CD4-positive, alpha-beta T cell (primary cell): ENCODE data around the gene MAMLD1. TPM values are rescaled to one million over a fixed set of nuclear protein-coding genes. Genes with fewer than 3 reads are reported as not detected.

Experiments used
- ATAC-seq: fragments of 200-7000 bp; cut with Tn5 transposase; one replicate; pipeline ENCODE4 v1.10.0; 2022; ENCODE audit warnings: mild to moderate bottlenecking; ENCODE audit not compliant: poor library complexity
- CTCF ChIA-PET: fragments of 350-600 bp; sonication (Branson Sonifier 250); formaldehyde crosslinking; loops from one replicate; lab custom pipeline; 2021; ENCODE audit warnings: antibody characterized with exemption, inconsistent platforms; lab: Charles Lee
- POLR2A ChIA-PET: fragments of 350-600 bp; sonication (Branson Sonifier 250); formaldehyde crosslinking; loops from one replicate; lab custom pipeline; 2021; ENCODE audit warnings: antibody characterized with exemption, inconsistent platforms; lab: Charles Lee
- DNase-seq, 14 experiments: peaks; one replicate each; pipeline ENCODE4 v3.0.0-alpha.2; 2013 to 2020; ENCODE audit warnings: mixed read lengths in 2 of 14
- H3K27ac ChIP-seq, 2 donors: one replicate each; pipeline versions ENCODE4 v1.5.1 to v1.7.0; 2013; ENCODE audit warnings: low read length in 2 of 2, low read depth in 1 of 2, mild to moderate bottlenecking in 1 of 2
- H3K27me3 ChIP-seq, 2 experiments: 1 replicate in 1 of 2; 2 replicates in 1 of 2; pipeline versions ENCODE4 v1.6.1 to v1.7.0; 2013; ENCODE audit warnings: low read length in 2 of 2, control low read depth in 1 of 2, mild to moderate bottlenecking in 1 of 2, moderate library complexity in 1 of 2; ENCODE audit not compliant: insufficient read depth in 2 of 2, control insufficient read depth in 1 of 2
- H3K36me3 ChIP-seq: one replicate; pipeline ENCODE4 v1.6.1; 2013; ENCODE audit warnings: low read length, control low read depth; ENCODE audit not compliant: insufficient read depth
- H3K4me1 ChIP-seq: one replicate; pipeline ENCODE4 v1.6.1; 2013; ENCODE audit warnings: low read length, control low read depth; ENCODE audit not compliant: insufficient read depth
- H3K4me3 ChIP-seq: one replicate; pipeline ENCODE4 v1.5.1; 2013; ENCODE audit warnings: mild to moderate bottlenecking, low read length, moderate library complexity
- H3K9me3 ChIP-seq, 2 experiments: 1 replicate in 1 of 2; 2 replicates in 1 of 2; pipeline versions ENCODE4 v1.6.1 to v1.7.0; 2013; ENCODE audit warnings: low read length in 2 of 2, mild to moderate bottlenecking in 2 of 2, control low read depth in 1 of 2, moderate library complexity in 1 of 2; ENCODE audit not compliant: control insufficient read depth in 1 of 2, insufficient read depth in 1 of 2
- H3K27ac Mint-ChIP-seq: one replicate; pipeline ENCODE4 v1.8.0; 2020; ENCODE audit warnings: mixed read lengths
- H3K27me3 Mint-ChIP-seq: one replicate; pipeline ENCODE4 v1.8.0; 2021; ENCODE audit warnings: mixed read lengths
- H3K36me3 Mint-ChIP-seq: one replicate; pipeline ENCODE4 v1.8.0; 2021; ENCODE audit warnings: low read depth, mixed read lengths
- H3K4me1 Mint-ChIP-seq: one replicate; pipeline ENCODE4 v1.8.0; 2021; ENCODE audit warnings: low read depth, mixed read lengths
- H3K4me3 Mint-ChIP-seq: one replicate; pipeline ENCODE4 v1.8.0; 2020; ENCODE audit warnings: mild to moderate bottlenecking, mixed read lengths
- H3K9me3 Mint-ChIP-seq: one replicate; pipeline ENCODE4 v1.8.0; 2020; ENCODE audit warnings: mixed read lengths
- intact Hi-C, 2 experiments: fragments of 100-400 bp; cut with DNase I in 1 of 2; cut with micrococcal nuclease in 1 of 2; formaldehyde crosslinking; loops; one replicate each; pipeline versions ENCODE4 v1.15.1 to v1.9.0; 2023 to 2025; cut with DNase I, micrococcal nuclease
- total RNA-seq, 174 experiments: library from RNA in 2 of 174; stranded (reverse) in 2 of 174; gene quantifications; one replicate each; pipeline ENCODE4 v1.2.3 and lab custom pipeline; 2021 to 2026
- TF ChIP-seq, protein P1 (sequence below): fragments of 200-600 bp; IDR thresholded peaks from one replicate; pipeline ENCODE4 v1.8.0; 2022; ENCODE audit warnings: antibody characterized with exemption, mild to moderate bottlenecking

The MAMLD1 gene
- total RNA-seq, 2 experiments from 2014 or later = 0.45 to 0.96 TPM

DNA sequence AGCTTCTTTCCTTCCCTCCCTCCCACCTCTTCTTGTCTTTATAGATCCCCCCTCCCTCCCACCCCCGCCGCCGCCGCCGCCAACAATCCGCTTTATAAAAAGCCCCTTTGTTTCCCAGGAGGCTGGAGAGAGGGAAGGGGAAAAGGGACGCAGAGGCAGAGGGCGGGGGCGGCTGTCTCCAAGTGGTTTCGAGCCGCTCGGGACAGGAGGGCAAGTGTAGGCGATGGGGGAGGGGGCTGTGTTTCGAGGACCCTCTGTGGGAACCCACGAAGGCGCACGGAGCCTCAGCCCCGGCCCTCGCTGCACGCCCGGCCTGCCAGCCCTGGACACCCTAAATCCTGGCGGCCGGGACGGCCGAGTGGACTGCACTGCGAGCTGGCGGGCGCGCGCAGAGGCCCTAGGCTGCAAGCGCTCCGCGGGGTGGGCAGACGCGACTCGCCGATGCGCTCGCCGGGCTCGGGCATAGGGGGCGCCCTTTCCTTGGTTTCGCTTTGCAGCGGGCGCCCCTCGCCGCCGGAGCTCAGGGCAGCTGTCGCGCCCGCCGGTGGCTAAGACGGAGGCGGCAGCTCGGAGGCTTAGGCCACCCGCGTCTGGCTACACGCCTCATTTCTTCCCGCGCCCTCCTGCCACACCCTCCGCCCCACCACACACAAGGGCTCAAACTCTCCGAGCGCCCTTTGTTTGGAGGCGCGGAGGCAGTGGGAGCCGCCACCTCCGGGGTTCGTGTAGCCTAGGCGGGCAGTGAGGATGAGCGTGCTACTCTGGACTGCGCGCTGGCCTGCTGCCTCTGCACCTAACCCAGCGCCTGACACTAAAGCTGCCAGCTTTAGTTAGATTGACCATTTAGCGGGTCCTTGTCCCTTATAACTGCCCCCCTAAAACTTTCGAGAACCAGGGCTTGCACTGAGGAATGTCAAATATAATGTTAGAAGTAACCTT is 2.2 kb downstream of the MAMLD1 start:
- Histone ChIP-seq H3K36me3 (no peaks in the 10 kb centered on the region), H3K4me1 (peaks cover 42% of the 10 kb centered on the region), H3K9me3 (no peaks in the 10 kb centered on the region), H3K4me3 (peak overlapping the region; percentile 67), H3K27ac (no peak overlapping the region), H3K27me3 (peaks cover 4 to 14% of the 10 kb centered on the region in 2 experiments)
- POLR2A ChIA-PET = interaction anchor here (0.7 to 1.7 kb wide), 2 partner anchors 45 to 156 kb away, joined by 3 to 6 read pairs; no protein-coding TSS in a partner anchor
- Mint-ChIP-seq H3K4me3 (peak overlapping the region; percentile 91), H3K36me3 (no peaks in the 10 kb centered on the region), H3K27me3 (peaks cover 19% of the 10 kb centered on the region), H3K27ac (peak overlapping the region; percentile 58), H3K4me1 (peaks cover 29% of the 10 kb centered on the region), H3K9me3 (no peaks in the 10 kb centered on the region)
- TF ChIP-seq, protein P1, sequence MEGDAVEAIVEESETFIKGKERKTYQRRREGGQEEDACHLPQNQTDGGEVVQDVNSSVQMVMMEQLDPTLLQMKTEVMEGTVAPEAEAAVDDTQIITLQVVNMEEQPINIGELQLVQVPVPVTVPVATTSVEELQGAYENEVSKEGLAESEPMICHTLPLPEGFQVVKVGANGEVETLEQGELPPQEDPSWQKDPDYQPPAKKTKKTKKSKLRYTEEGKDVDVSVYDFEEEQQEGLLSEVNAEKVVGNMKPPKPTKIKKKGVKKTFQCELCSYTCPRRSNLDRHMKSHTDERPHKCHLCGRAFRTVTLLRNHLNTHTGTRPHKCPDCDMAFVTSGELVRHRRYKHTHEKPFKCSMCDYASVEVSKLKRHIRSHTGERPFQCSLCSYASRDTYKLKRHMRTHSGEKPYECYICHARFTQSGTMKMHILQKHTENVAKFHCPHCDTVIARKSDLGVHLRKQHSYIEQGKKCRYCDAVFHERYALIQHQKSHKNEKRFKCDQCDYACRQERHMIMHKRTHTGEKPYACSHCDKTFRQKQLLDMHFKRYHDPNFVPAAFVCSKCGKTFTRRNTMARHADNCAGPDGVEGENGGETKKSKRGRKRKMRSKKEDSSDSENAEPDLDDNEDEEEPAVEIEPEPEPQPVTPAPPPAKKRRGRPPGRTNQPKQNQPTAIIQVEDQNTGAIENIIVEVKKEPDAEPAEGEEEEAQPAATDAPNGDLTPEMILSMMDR = peak; percentile 47
- peak; percentile 30 for ATAC-seq
- DNase-seq = peak; percentile 19 to 78 (median 54)
- intact Hi-C loops = loop anchor here (10.0 kb wide), 2 partner anchors 119 to 209 kb away; no protein-coding TSS in a partner anchor
- CTCF ChIA-PET = interaction anchor here (1.0 to 1.8 kb wide), 5 partner anchors 119 to 426 kb away, joined by 3 to 6 read pairs (median 3); partner anchors contain the start of gene MTM1

DNA sequence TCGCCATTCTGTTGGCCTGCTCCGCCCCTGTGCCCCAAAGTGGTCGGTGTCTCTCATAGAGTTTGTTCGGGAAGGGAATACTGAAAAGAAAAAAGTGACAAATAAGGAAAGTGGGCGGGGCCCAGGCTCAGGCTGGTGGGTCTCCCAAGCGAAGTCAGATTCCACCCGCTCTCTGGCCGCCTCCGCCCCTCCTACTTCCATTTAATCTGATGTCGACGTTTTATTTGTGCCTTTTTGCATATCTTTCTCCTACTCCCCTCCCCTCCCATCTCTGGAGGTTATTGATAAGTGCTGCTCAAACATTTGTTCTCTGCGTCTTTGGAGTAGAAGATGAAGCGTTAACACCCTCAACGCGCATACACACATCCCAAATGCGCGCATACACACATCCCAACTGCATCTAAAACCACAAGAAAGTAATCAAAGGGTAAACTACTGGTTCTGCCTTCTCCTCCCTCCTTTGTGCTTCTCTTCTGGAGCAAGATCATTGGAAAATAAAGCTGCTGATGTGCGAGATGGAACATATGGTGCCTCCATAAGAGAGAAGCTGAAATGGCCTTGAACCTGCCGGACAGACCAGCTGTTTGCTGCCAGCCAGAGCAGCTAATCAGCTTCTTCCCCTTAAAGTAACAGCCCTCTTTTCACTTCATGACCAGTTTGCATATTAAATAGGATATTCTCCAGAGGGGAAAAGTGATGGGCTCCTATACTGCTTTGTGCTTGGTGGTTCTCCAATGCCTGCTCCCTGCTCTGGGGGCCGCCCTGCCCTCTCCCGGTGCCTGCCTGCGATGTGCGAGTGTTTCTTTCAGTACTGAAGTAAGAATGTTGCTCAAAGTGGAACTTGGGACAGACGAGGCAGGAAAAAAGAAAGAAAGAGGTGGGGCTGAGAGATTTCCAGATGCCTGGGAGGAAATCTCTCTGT is 3.1 kb downstream of the MAMLD1 start:
- peaks cover 4 to 10% of the 10 kb centered on the region in 2 experiments for H3K27me3 ChIP-seq
- H3K4me3 Mint-ChIP-seq = peak overlapping the region; percentile 91
- H3K27ac Mint-ChIP-seq = peak overlapping the region; percentile 58
- intact Hi-C loops = loop anchor here (10.0 kb wide), 2 partner anchors 119 to 209 kb away; no protein-coding TSS in a partner anchor
- H3K9me3 ChIP-seq = no peaks in the 10 kb centered on the region
- ChIA-PET CTCF (interaction anchor here (1.0 to 1.8 kb wide), 5 partner anchors 118 to 426 kb away, joined by 3 to 6 read pairs (median 3); partner anchors contain the start of gene MTM1), POLR2A (no interaction called here)
- H3K4me1 Mint-ChIP-seq = peaks cover 21% of the 10 kb centered on the region
- DNase-seq (peak in 2 of 14 experiments; percentile 14 to 22), ATAC-seq (no peak)
- H3K4me3 ChIP-seq = peak overlapping the region; percentile 67
- no peak overlapping the region for H3K27ac ChIP-seq
- no peaks in the 10 kb centered on the region for H3K36me3 Mint-ChIP-seq
- H3K4me1 ChIP-seq = peaks cover 37% of the 10 kb centered on the region
- TF ChIP-seq, protein P1 = no peak
- H3K36me3 ChIP-seq = no peaks in the 10 kb centered on the region
- H3K9me3 Mint-ChIP-seq = no peaks in the 10 kb centered on the region
- H3K27me3 Mint-ChIP-seq = peaks cover 9% of the 10 kb centered on the region
